ENCODE results near the gene FBXO36.

Gene FBXO36

DNA sequence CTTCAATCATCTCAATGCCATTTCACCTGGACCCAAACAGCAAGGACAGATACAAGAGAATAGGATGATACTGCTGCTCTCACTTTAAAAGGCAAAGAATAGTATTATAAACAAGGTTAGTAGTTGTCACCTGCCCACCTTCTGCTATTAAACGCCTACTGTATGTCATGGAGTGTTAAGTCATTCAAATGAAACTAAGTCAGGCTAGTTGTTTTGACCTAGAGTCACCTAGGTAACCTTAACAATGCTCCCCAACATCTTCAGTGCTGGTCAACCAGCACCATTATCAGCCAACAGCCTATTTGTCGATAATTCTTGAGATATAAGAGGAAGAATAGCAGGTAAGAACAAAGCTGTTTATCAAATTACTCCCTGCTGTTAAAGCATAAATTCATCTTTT lies 39.7 kb upstream of the FBXO36 start:
- DNase-seq (ENCODE audit: low read depth, low spot score): no peak
- no peak overlapping the region for H3K4me3 ChIP-seq (ENCODE audit: low read depth, low read length)
- in situ Hi-C loops (cut with HindIII; ENCODE audit: low sequenced_read_pairs): no loop called here
- TF ChIP-seq, protein P1, sequence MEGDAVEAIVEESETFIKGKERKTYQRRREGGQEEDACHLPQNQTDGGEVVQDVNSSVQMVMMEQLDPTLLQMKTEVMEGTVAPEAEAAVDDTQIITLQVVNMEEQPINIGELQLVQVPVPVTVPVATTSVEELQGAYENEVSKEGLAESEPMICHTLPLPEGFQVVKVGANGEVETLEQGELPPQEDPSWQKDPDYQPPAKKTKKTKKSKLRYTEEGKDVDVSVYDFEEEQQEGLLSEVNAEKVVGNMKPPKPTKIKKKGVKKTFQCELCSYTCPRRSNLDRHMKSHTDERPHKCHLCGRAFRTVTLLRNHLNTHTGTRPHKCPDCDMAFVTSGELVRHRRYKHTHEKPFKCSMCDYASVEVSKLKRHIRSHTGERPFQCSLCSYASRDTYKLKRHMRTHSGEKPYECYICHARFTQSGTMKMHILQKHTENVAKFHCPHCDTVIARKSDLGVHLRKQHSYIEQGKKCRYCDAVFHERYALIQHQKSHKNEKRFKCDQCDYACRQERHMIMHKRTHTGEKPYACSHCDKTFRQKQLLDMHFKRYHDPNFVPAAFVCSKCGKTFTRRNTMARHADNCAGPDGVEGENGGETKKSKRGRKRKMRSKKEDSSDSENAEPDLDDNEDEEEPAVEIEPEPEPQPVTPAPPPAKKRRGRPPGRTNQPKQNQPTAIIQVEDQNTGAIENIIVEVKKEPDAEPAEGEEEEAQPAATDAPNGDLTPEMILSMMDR (IDR thresholded peaks at IDR 0.05; ENCODE audit: low read depth, low read length): no peak

DNA sequence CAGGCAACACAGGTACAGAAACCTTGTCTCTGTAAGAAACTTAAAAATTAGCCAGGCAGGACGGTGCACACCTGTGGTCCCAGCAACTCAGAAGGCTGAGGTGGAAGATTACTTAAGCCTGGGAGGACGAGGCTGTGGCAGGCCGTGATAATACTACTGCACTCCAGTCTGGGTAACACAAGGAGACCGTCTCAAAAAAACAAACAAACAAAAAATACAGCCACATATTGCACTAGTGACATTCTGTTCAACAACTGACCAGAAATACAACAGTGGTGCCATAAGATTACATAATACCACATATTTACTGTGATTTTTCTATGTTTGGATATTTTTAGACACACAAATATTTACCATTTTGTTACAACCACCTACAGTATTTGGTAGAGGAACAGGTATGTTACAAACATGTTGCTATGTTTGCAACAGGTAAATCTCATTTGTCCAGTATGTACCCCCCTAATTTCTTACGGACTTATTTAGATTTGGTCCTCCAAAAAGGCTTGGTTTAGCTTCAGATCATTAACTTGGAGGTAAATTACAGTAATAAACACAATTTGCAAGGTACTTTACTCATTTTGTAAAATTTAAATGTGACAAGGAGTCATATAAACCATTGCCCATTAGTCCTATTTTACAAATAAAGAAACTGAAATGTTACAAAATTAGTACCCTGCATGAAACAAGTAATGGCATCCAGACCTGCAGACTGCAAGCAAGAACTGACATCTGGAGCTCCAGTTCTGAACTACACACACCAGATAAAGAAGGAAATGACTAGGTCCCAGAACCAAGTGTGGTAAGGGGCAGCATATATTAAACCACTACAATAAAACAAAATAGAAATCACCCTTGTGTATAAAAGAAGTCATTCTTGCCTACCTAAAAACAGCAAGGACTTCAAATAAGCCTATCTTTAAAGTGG lies 37.3 kb upstream of the FBXO36 start:
- TF ChIP-seq, protein P1 (IDR thresholded peaks at IDR 0.05; ENCODE audit: low read depth, low read length): no peak
- no peak for DNase-seq (ENCODE audit: low read depth, low spot score)
- in situ Hi-C loops (cut with HindIII; ENCODE audit: low sequenced_read_pairs): no loop called here
- H3K4me3 ChIP-seq (ENCODE audit: low read depth, low read length): no peak overlapping the region

DNA sequence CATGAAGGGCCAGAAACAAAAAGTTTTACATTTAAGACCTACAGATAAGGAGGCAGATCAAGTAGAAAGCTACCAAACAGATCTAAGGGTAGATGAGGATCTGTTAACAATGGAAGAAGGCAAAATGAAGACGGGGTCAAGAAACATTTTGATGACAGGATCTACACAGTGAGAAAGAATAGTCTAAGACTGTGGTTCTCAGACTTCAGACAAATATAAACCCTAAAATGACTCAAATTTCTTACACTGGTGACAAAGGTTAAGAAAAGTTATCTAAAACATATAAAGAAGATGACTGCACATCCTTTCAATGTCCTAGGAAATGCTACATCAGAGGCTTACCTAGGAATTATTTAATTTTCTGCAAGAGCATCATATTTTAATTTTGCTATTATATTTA lies 34.9 kb upstream of the FBXO36 start:
- in situ Hi-C loops (cut with HindIII; ENCODE audit: low sequenced_read_pairs): no loop called here
- H3K4me3 ChIP-seq (ENCODE audit: low read depth, low read length): no peak overlapping the region
- TF ChIP-seq, protein P1 (IDR thresholded peaks at IDR 0.05; ENCODE audit: low read depth, low read length): no peak
- DNase-seq (ENCODE audit: low read depth, low spot score): no peak

DNA sequence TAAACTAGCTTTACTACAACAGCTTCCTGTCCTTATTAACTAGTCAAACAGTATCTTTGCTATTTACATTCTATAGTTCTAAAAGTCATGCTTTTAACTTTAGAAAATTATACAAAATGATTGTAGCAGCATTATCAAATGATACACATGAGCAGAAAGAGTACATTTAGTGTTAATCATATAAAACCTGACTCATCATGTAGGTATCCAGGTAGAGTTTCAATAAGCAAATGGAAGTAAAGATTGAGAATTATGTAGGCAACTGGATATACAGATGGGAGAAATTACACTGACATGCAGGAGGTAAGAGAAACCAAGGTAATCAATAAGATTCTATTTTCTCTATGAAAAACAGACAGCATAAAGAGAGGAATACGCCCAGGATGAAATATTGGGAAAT lies 34.3 kb upstream of the FBXO36 start:
- TF ChIP-seq, protein P1 (IDR thresholded peaks at IDR 0.05; ENCODE audit: low read depth, low read length): no peak
- in situ Hi-C loops (cut with HindIII; ENCODE audit: low sequenced_read_pairs): no loop called here
- H3K4me3 ChIP-seq (ENCODE audit: low read depth, low read length): no peak overlapping the region
- DNase-seq (ENCODE audit: low read depth, low spot score): no peak

DNA sequence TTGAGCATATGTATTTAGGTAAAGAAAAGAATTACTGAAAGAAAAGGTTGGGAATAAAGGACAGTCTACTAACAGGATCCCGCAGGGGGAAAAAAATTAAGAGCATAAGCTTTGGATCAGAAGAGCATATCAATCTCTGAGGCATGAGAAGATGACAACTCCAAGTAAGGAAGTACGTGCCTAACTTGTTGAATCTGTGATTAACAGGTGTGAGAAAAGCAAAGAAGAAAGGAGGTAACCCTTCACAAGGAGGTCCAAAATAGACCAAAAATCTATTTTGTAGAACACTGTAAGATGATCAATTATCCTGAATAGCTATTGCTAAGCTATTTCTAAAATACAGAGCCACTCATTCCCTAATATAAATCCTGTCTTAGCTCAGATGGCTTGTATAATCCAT lies 33.3 kb upstream of the FBXO36 start:
- in situ Hi-C loops (cut with HindIII; ENCODE audit: low sequenced_read_pairs): no loop called here

DNA sequence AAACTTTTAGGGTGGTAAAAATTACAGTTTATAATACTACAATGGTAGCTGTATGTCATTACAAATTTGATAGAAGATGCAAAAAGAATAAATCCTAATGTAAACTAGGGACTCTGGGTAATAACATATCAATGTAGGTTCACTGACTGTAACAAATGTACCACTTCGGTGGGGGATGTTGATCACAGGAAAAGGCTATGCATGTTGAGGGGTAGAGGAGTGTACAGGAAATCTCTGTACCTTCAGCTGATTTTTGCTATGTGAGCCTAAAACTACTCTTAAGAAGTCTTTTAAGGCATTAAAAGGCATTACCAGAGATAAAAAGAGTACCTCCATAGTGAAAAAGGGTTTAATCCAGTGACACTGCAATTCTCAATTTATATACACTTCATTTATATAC lies 25.4 kb upstream of the FBXO36 start:
- in situ Hi-C loops (cut with HindIII; ENCODE audit: low sequenced_read_pairs): no loop called here
- TF ChIP-seq, protein P1 (IDR thresholded peaks at IDR 0.05; ENCODE audit: low read depth, low read length): no peak
- no peak for DNase-seq (ENCODE audit: low read depth, low spot score)
- no peak overlapping the region for H3K4me3 ChIP-seq (ENCODE audit: low read depth, low read length)

More for the DNA sequence above, 33.3 kb upstream of the FBXO36 start:
- TF ChIP-seq, protein P1 (IDR thresholded peaks at IDR 0.05; ENCODE audit: low read depth, low read length): no peak
- H3K4me3 ChIP-seq (ENCODE audit: low read depth, low read length): no peak overlapping the region
- no peak for DNase-seq (ENCODE audit: low read depth, low spot score)
